Suppressor macrophage treated with lipopolysaccharide for 1 hour (primary cell): Measurements from ENCODE around the gene ZNF708.
"Not testable (repeated sequence)": the region's sequence is repeated elsewhere in the genome, so short reads cannot be mapped to it uniquely, and the experiment has no call there.

Experiments used
- DNase-seq, 3 donors: peaks; one replicate each; pipeline ENCODE4 v3.0.0-alpha.2; 2020 to 2022

ZNF708 gene

DNA sequence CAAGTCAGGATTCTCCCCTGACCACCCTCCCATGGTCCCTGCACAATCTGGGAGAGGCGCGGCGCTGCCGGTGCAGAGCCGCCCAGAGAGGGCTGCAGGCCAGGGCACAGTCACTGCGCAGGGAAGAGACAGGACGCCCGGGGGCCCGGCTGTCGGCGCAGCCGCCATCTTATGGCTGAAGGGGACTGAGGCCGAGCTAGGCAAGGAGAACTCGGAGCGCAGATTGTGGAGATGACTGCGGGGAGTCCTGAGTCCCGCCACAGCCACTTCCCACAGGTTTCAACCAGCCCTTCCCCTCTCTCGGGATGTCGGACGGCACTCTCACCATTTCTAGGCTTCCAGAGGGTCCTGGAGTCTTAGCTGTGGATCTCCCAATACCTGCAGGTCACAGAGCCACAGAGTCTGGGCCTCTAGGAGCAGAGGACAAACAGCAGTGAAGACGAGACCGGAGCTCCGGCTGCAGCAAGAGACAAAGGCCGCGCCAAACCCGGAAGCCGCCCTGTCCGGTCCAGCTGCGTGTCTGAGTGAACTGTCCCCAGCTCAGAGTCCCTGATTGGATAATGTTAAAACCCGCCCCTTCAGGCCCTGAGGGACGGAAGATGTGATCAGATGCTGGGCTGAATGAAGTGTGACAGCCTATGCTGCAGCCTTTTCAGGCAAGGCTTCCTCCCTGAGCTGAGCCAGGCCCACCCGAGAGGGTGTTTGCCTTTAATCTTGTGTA is at the start of gene ZNF708:
TSS of gene ZNF708 (minus strand) at position 526 of the 721 bp plus-strand sequence. CDS start at position 328, 198 bp downstream.
- DNase-seq = peak; percentile 90 to 91 (median 91)

DNA sequence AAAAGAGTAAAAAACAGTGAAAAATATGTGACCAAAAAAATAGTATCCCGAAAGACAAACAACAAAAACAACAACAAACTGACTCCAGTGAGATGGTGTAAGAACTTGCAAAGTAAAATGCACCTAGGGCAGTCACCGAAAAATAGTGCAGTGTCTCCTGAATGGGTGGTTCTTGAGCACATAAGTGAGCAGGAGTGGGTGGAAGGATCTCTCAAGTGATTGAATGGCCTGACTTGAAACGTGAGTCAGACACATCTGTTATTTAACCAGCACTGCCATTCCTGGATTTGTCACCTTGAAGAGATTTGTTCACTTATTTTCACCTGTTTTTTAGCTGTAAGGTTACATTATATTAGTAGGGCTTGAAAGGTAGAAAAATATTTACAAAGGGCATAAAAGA is 33.1 kb upstream of the ZNF708 start:
- DNase-seq = no peak

DNA sequence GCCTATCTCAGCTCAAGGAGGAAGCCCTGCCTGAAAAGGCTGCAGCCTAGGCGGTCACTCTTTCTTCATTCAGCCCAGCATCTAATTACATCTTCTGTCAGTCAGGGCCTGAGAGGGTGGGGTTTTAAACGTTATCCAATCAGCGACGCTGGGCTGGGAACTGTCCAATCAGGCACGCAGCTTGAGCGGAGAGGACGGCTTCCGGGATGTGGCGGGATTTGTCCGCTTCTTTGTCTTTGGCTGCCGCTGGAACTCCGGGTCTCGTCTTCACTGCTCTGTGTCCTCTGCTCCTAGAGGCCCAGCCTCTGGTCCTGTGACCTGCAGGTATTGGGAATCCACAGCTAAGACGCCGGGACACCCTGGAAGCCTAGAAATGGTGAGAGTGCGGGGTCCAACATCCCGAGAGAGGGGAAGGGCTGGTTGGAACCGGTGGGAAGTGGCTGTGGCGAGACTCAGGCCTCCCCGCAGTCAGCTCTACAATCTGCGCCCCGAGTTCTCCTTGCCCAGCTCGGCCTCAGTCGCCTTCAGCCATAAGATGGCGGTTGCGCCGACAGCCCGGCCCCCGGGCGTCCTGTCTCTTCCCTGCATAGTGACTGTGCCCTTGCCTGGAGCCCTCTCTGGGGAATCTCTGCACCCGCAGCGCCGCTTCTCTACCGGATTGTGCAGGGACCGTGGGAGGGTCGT is 29.7 kb upstream of the ZNF708 start, which contains the start of gene ZNF738:
TSS of gene ZNF738 (plus strand) at position 233 of the 684 bp plus-strand sequence. CDS start at position 374, 141 bp downstream.
- DNase-seq = peak; percentile 92 to 95 (median 94)

DNA sequence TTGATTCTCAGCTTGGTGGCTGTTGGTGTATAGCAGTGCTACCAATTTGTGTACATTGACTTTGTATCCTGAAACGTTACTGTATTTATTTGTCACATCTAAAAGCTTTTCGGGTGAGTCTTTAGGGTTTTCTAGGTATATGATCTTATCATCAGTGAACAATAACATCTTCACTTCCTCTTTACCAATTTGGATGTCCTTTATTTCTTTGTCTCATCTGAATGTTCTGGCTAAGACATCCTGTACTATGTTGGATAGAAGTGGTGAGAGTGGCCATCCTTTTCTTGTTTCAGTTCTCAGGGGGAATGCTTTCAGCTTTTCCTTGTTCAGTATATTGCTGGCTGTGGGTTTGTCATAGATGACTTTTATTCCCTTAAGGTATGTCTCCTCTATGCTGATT is 23.6 kb upstream of the ZNF708 start:
- no peak for DNase-seq

DNA sequence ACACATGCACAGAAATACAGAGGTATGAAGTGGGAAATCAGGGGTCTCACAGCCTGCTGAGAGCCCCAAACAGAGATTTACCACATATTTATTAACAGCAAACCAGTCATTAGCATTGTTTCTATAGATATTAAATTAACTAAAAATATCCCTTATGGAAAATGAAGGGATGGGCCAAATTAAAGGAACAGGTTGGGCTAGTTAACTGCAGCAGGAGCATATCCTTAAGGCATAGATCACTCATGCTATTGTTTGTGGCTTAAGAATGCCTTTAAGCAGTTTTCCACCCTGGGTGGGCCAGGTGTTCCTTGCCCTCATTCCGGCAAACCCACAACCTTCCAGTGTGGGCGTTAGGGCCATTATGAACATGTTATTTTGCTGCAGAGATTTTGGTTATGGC is 15.6 kb upstream of the ZNF708 start:
- not testable (repeated sequence) for DNase-seq

DNA sequence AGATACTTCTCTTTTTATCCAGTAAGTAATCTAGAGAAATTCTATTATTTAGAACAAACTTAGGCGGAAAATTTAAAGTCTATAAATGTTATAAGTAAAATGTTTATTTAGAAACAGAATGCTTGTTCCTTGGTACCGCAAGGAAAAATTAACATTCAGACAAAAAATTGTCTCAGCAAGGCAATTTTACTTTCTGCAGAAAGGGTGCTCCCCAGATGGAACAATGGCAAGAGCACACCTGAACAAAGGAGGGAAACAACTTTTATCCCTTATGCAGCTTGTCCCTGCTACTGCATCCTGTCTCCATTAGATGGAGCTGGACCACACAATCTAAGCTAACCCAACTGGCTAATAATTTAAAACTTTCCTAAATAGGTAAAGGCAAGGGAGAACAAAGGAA is 6.5 kb upstream of the ZNF708 start:
- no peak for DNase-seq

DNA sequence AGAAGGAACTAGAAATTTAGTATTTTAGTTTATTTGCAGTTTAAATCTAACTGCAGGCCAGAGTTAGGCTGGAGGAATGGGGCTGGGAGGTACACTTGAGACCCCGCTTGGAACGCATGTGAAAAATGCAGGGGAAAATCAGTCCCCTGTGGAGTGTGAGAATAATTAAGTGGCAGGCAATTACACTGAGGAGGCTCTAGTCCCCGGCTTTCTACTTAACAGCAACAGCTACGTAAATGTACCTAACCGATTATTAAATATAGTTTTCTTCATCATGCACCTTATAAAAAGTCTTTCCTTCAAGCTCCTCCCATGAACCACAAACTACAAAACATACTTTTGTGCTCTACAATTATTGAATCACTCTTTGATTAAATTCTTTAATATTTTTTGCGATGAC is 804 bp downstream of the ZNF708 start:
- DNase-seq = peak in 1 of 3 donors; percentile 1

DNA sequence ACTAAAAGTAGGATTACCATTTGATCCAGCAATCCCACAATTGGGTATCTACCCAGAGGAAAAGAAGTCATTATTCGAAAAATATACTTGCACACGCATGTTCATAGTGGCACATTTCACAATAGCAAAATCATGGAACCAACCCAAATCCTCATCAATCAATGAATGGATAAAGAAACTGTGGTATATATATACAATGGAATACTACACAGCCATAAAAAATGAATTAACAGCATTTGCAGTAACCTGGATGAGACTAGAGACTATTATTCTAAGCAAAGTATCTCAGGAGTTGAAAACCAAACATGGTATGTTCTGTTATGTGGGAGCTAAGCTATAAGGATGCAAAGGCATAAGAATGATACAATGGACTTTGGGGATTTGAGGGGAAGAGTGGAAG is 3.0 kb downstream of the ZNF708 start:
- DNase-seq = no peak

DNA sequence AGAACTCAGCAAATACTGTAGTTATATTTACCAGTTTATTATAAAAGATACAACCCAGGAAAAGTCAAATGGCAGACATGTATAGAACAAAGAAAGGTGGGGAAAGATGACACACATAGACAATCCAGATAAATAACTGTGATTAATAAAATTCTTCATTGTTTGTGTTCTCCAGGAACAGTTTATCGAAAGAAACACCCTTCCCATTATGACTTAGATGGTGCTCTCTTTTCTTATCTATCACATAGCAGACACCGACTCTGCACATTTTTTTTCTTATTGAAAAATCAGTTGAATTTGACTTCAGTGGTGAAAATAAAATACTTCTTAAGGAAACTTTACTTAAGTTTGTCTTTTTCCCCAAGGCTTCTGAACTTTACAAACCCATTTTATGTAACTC is 6.2 kb downstream of the ZNF708 start:
- no peak for DNase-seq

DNA sequence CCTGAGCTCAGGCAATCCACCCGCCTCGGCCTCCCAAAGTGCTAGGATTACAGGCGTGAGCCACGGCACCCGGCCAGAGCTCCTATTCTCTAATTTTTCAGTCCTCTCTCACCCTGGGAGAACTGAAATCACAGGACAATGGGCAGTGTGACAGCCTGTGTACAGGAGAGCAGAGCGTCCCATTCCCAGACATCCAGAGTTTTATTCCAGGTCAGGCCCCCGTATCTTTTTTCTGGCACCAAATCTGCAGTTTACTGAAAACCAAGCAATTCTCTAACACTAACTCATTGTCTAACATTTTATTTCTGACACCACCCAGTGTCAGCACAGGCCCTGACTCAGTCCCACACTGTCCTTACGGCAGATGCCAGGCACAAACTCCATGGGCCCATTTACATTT is 6.7 kb downstream of the ZNF708 start:
- no peak for DNase-seq

DNA sequence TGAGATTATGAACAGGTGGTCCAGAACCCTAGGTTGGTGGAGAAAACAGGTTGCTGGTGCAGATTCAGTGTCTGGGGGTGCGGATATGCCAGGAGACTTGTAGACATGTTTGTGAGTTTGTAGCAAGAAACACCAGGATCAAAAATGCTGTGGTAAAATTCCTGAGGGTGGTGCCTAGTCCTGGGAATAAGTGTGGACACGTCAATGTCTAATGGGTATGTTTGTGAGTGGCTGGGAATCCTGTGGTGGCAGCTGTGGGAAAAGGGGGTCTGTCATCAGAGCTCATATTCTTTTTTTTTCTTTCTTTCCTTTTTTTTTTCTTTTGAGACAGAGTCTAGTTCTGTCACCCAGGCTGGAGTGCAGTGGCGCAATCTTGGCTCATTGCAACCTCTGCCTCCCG is 7.2 kb downstream of the ZNF708 start:
- DNase-seq = no peak

DNA sequence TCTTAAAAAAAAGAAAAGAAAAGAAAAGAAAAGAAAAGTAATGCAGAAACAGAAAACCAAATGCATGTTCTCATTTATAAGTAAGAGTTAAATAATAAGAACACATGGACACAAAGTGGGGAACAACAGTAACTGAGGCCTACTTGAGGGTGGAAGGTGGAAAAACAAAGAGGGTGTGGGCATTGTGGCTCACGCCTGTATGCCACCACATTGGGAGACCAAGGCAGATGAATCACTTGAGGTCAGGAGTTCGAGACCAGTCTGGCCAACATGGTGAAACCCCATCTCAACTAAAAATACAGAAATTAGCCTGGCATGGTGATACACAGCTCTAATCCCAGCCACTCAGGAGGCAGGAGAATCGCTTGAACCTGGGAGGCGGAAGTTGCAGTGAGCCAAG is 8.1 kb downstream of the ZNF708 start:
- no peak for DNase-seq

DNA sequence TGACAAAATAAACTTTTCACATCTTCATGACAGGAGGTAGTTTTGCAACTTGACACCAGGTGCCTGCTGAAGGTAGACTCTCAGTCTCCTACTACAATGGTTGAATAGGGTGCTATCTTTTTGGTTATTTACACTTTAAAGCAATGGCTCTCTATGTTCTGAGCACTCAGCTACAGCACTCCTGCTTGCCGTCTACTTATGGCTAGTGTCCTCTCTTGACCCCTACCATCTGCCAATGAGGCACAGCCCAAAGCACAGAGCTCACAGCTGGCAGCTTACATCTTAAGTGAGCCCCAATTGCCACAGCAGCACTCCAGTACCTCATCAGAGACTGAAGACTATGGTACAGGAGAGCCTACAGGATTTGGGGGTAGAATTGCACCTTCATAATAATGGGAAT is 11.4 kb downstream of the ZNF708 start:
- DNase-seq = no peak

DNA sequence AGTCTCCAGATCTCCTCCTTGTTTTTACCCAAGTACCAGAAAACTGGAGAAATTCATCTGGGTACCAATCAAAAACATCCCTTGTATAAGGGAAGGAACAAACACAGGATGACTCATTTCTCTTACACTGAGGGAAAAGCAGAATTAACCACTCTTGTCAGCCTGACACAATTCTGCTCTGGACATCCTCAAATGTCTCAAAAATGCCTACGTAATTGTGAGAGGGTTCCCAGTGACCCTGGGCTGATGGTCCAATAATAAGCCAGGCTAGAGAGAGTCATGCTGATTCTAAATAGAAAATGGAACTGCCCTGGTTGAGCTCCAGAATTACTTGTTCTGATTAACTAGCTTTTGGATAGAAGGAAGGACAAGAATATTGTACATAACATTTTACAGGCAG is 14.5 kb downstream of the ZNF708 start:
- DNase-seq = peak; percentile 39 to 75 (median 65)

DNA sequence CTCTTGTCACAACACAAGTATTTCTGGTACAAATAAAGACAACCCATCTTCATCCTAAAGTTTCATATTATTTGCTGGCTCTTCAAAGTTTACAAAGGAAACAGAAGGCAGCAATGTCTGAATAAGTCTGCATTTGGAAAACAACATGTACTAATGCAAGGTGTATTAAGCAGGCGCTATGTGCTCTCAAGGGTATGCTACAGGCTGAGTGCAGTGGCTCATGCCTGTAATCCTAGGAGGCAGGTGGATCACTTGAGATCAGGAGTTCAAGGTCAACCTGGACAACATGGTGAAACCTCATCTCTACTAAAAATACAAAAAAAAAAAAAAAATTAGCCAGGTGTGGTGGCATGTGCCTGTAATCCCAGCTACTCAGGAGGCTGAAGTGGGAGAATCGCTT is 16.4 kb downstream of the ZNF708 start:
- DNase-seq = not testable (repeated sequence)

DNA sequence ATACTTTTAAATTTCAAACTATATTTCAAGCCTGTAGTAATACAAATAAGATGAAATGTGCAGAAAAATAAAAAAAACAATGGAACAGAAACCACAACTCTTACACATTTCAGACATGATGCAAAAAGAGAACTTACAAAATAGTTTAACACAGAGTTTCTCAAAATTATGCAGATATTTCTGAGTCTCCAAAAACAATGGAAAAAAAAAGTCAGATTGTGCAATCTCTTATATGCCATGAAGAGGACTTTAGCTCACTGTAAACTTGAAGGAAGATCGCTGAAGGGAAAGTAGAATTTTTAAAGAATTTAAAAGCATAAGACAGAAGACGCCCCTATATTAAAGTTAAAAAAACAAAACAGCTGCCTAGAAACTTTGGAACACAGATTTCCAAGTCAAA is 20.4 kb downstream of the ZNF708 start:
- DNase-seq = peak in 2 of 3 donors; percentile 31 to 35

DNA sequence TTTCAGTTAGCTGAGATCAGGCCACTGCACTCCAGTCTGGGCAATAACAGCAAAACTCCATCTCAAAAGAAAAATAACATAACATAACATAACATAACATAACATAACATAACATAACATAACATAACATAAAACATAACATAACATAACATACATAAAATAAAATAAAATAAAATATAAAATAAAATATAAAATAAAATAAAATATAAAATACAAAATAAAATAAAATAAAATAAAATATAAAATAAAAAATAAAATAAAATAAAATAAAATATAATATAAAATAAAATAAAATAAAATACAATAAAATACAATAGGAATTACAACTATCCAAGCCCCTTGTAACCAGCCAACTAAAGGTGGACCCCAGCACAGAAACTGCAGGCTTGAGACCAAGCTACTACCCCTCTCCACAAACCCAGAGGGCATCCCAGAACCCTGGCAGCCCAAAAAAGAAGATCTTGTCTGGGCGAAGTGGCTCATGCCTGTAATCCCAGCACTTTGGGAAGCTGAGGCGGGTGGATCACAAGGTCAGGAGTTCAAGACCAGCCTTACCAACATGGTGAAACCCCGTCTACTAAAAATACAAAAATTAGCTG is 22.2 kb downstream of the ZNF708 start:
- not testable (repeated sequence) for DNase-seq

DNA sequence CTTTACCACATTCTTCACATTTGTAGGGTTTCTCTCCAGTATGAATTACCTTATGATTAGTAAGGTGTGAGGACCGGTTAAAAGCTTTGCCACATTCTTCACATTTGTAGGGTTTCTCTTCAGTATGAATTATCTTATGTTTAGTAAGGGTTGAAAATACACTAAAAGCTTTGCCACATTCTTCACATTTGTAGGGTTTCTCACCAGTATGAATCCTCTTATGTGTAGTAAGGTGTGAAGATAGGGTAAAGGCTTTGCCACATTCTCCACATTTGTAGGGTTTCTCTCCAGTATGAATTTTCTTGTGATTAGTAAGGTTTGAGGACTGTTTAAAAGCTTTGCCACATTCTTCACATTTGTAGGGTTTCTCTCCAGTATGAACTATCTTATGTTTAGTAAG is 35.4 kb downstream of the ZNF708 start:
- not testable (repeated sequence) for DNase-seq

DNA sequence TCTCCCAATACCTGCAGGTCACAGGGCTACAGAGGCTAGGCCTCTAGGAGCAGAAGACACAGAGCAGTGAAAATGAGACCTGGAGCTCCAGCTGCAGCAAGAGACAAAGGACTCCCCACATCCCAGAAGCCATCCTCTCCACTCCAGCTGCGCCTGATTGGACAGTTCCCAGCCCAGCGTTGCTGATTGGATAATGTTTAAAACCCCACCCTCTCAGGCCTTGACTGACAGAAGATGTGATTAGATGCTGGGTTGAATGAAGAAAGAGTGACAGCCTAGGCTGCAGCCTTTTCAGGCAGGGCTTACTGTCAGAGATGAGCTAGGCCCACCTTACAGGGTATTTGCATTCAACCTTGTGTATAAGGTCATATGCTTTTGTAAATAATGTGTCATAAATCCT is 59.4 kb downstream of the ZNF708 start:
- DNase-seq = no peak

DNA sequence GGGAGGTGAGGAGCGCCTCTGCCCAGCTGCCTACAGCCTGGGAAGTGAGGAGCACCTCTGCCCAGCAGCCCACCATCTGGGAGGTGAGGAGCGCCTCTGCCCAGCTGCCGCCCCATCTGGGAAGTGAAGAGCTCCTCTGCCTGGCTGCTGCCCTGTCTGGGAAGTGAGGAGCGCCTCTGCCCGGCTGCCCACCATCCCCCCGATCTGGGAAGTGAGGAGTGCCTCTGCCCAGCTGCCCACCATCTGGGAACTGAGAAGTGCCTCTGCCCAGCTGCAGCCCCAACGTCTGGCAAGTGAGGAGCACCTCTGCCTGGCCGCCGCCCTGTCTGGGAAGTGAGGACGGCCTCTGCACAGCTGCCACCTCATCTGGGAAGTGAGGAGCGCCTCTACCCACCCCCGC is 64.3 kb downstream of the ZNF708 start:
- DNase-seq = no peak

DNA sequence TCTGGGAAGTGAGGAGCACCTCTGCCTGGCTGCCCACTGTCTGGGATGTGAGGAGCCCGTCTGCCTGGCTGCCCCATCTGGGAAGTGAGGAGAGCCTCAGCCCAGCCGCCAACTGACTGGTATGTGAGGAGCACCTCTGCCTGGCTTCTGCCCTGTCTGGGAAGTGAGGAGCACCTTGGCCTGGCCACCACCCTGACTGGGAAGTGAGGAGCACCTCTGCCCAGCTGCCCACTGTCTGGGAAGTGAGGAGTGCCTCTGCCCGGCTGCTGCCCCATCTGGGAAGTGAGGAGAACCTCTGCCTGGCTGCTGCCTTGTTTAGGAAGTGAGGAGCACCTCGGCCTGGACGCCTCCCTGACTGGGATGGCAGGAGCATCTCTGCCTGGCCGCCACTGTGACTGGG is 64.8 kb downstream of the ZNF708 start:
- DNase-seq = no peak

DNA sequence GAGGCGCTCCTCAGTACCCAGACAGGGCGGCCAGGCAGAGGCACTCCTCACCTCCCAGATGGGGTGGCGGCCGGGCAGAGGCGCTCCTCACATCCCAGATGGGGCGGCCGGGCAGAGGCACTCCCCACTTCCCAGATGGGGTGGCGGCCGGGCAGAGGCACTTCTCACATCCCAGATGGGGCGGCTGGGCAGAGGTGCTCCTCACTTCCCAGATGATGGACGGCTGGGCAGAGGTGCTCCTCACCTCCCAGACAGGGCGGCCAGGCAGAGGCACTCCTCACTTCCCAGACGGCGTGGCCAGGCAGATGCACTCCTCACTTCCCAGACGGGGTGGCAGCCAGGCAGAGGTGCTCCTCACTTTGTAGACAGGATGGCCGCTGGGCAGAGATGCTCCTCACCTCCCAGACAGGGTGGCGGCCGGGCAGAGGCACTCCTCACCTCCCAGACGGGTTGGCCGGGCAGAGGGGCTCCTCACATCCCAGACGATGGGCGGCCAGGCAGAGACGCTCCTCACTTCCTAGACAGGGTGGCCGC is 68.3 kb downstream of the ZNF708 start:
- DNase-seq = not testable (repeated sequence)

DNA sequence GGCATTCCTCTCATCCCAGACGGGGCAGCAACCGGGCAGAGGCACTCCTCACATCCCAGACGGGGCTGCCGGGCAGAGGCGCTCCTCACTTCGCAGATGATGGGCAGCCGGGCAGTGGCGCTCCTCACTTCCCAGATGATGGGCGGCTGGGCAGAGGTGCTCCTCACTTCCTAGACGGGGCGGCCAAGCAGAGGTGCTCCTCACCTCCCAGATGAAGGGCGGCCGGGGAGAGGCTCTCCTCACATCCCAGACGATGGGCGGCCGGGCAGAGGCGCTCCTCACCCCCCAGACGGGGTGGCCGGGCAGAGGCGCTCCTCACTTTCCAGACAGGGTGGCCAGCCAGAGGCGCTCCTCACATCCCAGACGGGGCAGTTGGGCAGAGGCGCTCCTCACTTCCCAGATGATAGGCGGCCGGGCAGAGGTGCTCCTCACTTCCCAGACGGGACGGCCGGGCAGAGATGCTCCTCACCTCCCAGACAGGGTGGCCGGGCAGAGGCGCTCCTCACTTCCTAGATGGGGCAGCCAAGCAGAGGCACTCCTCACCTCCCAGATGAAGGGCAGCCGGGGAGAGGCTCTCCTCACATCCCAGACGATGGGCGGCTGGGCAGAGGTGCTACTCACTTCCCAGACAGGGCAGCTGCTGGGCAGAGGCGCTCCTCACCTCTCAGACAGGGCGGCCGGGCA is 68.9 kb downstream of the ZNF708 start:
- DNase-seq = no peak
